OCI-LY3 (cell line): ENCODE results near the gene HJV.

ENCODE experiments used
- CTCF ChIP-seq: fragments of 200-600, 300-600 bp; sonication (generic); IDR thresholded peaks from 2 replicates; pipeline ENCODE4 v1.5.1; 2014; ENCODE audit warnings: antibody characterized with exemption, low read length, low read depth
- EZH2phosphoT487 ChIP-seq: fragments of 200-600 bp; shearing (Covaris generic); IDR thresholded peaks from 2 replicates; pipeline ENCODE4 v1.6.1; 2018; ENCODE audit warnings: antibody characterized with exemption, mixed run types, low read depth

GRCh38 chr1:146039844-146040194, 18.3 kb upstream of the HJV start:
- no peak for TF ChIP-seq CTCF
- TF ChIP-seq EZH2phosphoT487: no peak
